DMS79 (cell line): ENCODE data around the gene PGRMC2.

ENCODE experiments used
- DNase-seq: peaks from one replicate; lab custom pipeline; 2025; lab: John Stamatoyannopoulos, UW

PGRMC2 gene

GRCh38 chr4:128220286-128221235 lies 67.1 kb downstream of the PGRMC2 start:
- DNase-seq = no peak
